ENCODE measurements around the gene HSD17B14. TPM values are rescaled to one million over a fixed set of nuclear protein-coding genes. Genes with fewer than 3 reads are reported as not detected.

HSD17B14 gene
- 27.9 and 29.7 TPM in 2 replicates for polyA plus RNA-seq (2012; rRNA removed)
- 15.9 and 18.2 TPM in 2 replicates for polyA plus RNA-seq (2012; cell fraction: cytosol; rRNA removed)
- 48.3 and 48.4 TPM in 2 replicates for polyA plus RNA-seq (2012; cell fraction: nucleus; rRNA removed)

GRCh38 chr19:48836089-48837017 lies at the start of gene HSD17B14:
Gene HSD17B14, minus strand, starts transcription at chr19:48836491. Its CDS starts 80 bp downstream, at chr19:48836411.
- H3K79me2 ChIP-seq (ENCODE audit: insufficient read depth): no peaks in the 10 kb centered on the region
- TF ChIP-seq TAF1 (IDR thresholded peaks at IDR 0.05; ENCODE audit: borderline replicate concordance, low read depth, low read length) (no peak), CHD2 (IDR thresholded peaks at IDR 0.05; ENCODE audit: low read length, partially characterized antibody) (peak; percentile 15), ELF1 (IDR thresholded peaks at IDR 0.05) (no peak), MAX (IDR thresholded peaks at IDR 0.05; ENCODE audit: low read depth) (0 out of 2 replicates have a peak, but pooled peaks have one; percentile 11), RXRA (IDR thresholded peaks at IDR 0.05; ENCODE audit: borderline replicate concordance, low read depth) (no peak)
- POLR2A ChIA-PET: interaction anchor here (0.6 to 1.5 kb wide), 3 partner anchors 40 to 134 kb away, joined by 3 to 4 read pairs (median 4); no protein-coding TSS in a partner anchor

GRCh38 chr19:48883726-48884125 lies 47.4 kb upstream of the HSD17B14 start:
- H3K9me2 ChIP-seq: no peaks in the 10 kb centered on the region
- POLR2A ChIA-PET: no interaction called here
- no peak for TF ChIP-seq MEF2A (IDR thresholded peaks at IDR 0.05; ENCODE audit: borderline replicate concordance, low read depth)
- TF ChIP-seq TAF1 (IDR thresholded peaks at IDR 0.05; ENCODE audit: borderline replicate concordance, low read depth, low read length): no peak
- no peak for TF ChIP-seq FOXM1 (IDR thresholded peaks at IDR 0.05; ENCODE audit: low read depth)
- no peak for TF ChIP-seq JUND (IDR thresholded peaks at IDR 0.05)
- TF ChIP-seq GABPA (IDR thresholded peaks at IDR 0.05; ENCODE audit: low read depth): no peak
- TF ChIP-seq CTCF (IDR thresholded peaks at IDR 0.05): no peak
- no peak for TF ChIP-seq YY1 (IDR thresholded peaks at IDR 0.05; ENCODE audit: low read depth)
- no peak for TF ChIP-seq RFX5 (IDR thresholded peaks at IDR 0.05; ENCODE audit: low read length)
- TF ChIP-seq IRF3 (IDR thresholded peaks at IDR 0.05; ENCODE audit: low read depth, low read length): no peak
- TF ChIP-seq USF1 (IDR thresholded peaks at IDR 0.05; ENCODE audit: borderline replicate concordance, low read depth): no peak

More at GRCh38 chr19:48836089-48837017, at the start of gene HSD17B14:
- Histone ChIP-seq H3K27ac (ENCODE audit: low read depth in 2 of 2, low read length in 1 of 2) (peak within 1 kb of the TSS; percentile 83 to 89), H3K27me3 (ENCODE audit: insufficient read depth) (no peaks in the 10 kb centered on the region), H4K20me1 (ENCODE audit: insufficient read depth) (no peaks in the 10 kb centered on the region), H3K4me3 (ENCODE audit: low read depth in 2 of 2, low read length in 1 of 2) (peak within 1 kb of the TSS; percentile 63 to 71), H3K9ac (peak within 1 kb of the TSS; percentile 69), H3K9me3 (no peaks in the 10 kb centered on the region), H3F3A (replicated peaks; ENCODE audit: insufficient read depth) (peaks cover 21% of the 10 kb centered on the region), H3K36me3 (replicated peaks in 1 of 2; ENCODE audit: control insufficient read depth in 1 of 2, insufficient read depth in 2 of 2, low read length in 1 of 2) (no peaks in the 10 kb centered on the region), H3K4me1 (ENCODE audit: control insufficient read depth in 1 of 2, insufficient read depth in 2 of 2, low read depth in 1 of 2, low read length in 1 of 2) (peaks cover 0 to 12% of the 10 kb centered on the region in 2 experiments; a peak in 1 of 4 replicates), H3K9me2 (no peaks in the 10 kb centered on the region), H2AFZ (ENCODE audit: low read depth) (peak within 1 kb of the TSS; percentile 96), H3K4me2 (peak within 1 kb of the TSS; percentile 90)
- WGBS (ENCODE audit: low lambda C conversion rate): 2% methylated on average over 35 of the region's 35 CpGs
- CTCF ChIA-PET: interaction anchor here (0.6 to 15.2 kb wide), 25 partner anchors 9 to 190 kb away, joined by 3 to 457 read pairs (median 5); partner anchors contain the start of genes CA11, FGF21, NUCB1 and PPP1R15A
- peak; percentile 67 for DNase-seq

More at GRCh38 chr19:48883726-48884125, 47.4 kb upstream of the HSD17B14 start:
- H3F3A ChIP-seq (replicated peaks; ENCODE audit: insufficient read depth): peaks cover 27% of the 10 kb centered on the region
- no peak overlapping the region for H3K4me3 ChIP-seq (ENCODE audit: low read depth in 2 of 2, low read length in 1 of 2)
- H3K27me3 ChIP-seq (ENCODE audit: insufficient read depth): no peaks in the 10 kb centered on the region
- H2AFZ ChIP-seq (ENCODE audit: low read depth): no peak overlapping the region
- no peak for DNase-seq
- CTCF ChIA-PET: no interaction called here
- no peak overlapping the region for H3K9ac ChIP-seq
- no peak overlapping the region for H3K27ac ChIP-seq (ENCODE audit: low read depth in 2 of 2, low read length in 1 of 2)
- H3K4me2 ChIP-seq: no peak overlapping the region
- peaks cover 6% of the 10 kb centered on the region; the same call in 1 of the 2 replicates for H3K79me2 ChIP-seq (ENCODE audit: insufficient read depth)
- peaks cover 3% of the 10 kb centered on the region for H4K20me1 ChIP-seq (ENCODE audit: insufficient read depth)
- peaks cover 0 to 25% of the 10 kb centered on the region in 2 experiments for H3K36me3 ChIP-seq (replicated peaks in 1 of 2; ENCODE audit: control insufficient read depth in 1 of 2, insufficient read depth in 2 of 2, low read length in 1 of 2)
- H3K4me1 ChIP-seq (ENCODE audit: control insufficient read depth in 1 of 2, insufficient read depth in 2 of 2, low read depth in 1 of 2, low read length in 1 of 2): no peaks in the 10 kb centered on the region; a peak in 1 of 4 replicates
- H3K9me3 ChIP-seq: no peaks in the 10 kb centered on the region
- 91% methylated on average over 7 of the region's 7 CpGs for WGBS (ENCODE audit: low lambda C conversion rate)
